H1 (cell line): Measurements from ENCODE around the gene TAS2R40.

ENCODE experiments used
- ATF3 ChIP-seq: IDR thresholded peaks from 2 replicates; pipeline ENCODE4 v1.6.1; 2011; ENCODE audit warnings: low read depth, mild to moderate bottlenecking, low read length; ENCODE audit not compliant: insufficient read depth
- BRCA1 ChIP-seq: IDR thresholded peaks from 2 replicates; pipeline ENCODE4 v1.6.1; 2012; ENCODE audit warnings: low read depth, low read length, improper control_type of control experiment
- GABPA ChIP-seq: IDR thresholded peaks from 2 replicates; pipeline ENCODE4 v1.6.1; 2011; ENCODE audit warnings: mild to moderate bottlenecking, low read length, moderate library complexity, borderline replicate concordance; ENCODE audit not compliant: insufficient read depth
- HDAC2 ChIP-seq, 2 experiments: fragments of 300-600 bp in 1 of 2; sonication (generic) in 1 of 2; IDR thresholded peaks; 2 replicates each; pipeline ENCODE4 v1.6.1; 2011 to 2012; ENCODE audit warnings: low read depth in 2 of 2, low read length in 2 of 2, mild to moderate bottlenecking in 2 of 2, moderate library complexity in 2 of 2, borderline replicate concordance in 1 of 2, inconsistent platforms in 1 of 2
- POLR2A ChIP-seq, 2 experiments: IDR thresholded peaks; 1 replicate in 1 of 2; 2 replicates in 1 of 2; pipeline ENCODE4 v1.6.1; 2011; ENCODE audit warnings: low read depth in 2 of 2, low read length in 2 of 2, mild to moderate bottlenecking in 2 of 2; ENCODE audit errors: control extremely low read depth in 1 of 2
- SP1 ChIP-seq: IDR thresholded peaks from 2 replicates; pipeline ENCODE4 v1.6.1; 2011; ENCODE audit warnings: low read depth, low read length
- TAF1 ChIP-seq: IDR thresholded peaks from 2 replicates; pipeline ENCODE4 v1.6.1; 2011; ENCODE audit warnings: mild to moderate bottlenecking, low read depth, low read length

- no peak for TF ChIP-seq POLR2A (IDR thresholded peaks at IDR 0.05; ENCODE audit: control extremely low read depth in 1 of 2, low read depth in 2 of 2, low read length in 2 of 2)
- TF ChIP-seq TAF1 = no peak
- TF ChIP-seq HDAC2 (IDR thresholded peaks at IDR 0.05; ENCODE audit: borderline replicate concordance in 1 of 2, low read depth in 2 of 2, low read length in 2 of 2) = no peak
- TF ChIP-seq ATF3 = no peak
- TF ChIP-seq BRCA1 = no peak
- no peak for TF ChIP-seq GABPA
- no peak for TF ChIP-seq SP1
These were observed 22.8 kb upstream of the TAS2R40 start for GRCh38 chr7:143199040-143199439.
